KMS-11 (cell line): ENCODE data around the gene TRMT11.

Source experiments
- H2AFZ ChIP-seq: fragments of 200-600 bp; sonication (generic); 2 replicates; pipeline ENCODE4 v1.6.1; 2016; ENCODE audit warnings: antibody characterized with exemption, mixed run types, low read depth
- H3K27ac ChIP-seq: fragments of 200-600 bp; sonication (generic); 2 replicates; pipeline ENCODE4 v1.6.1; 2016; ENCODE audit warnings: mild to moderate bottlenecking, mixed run types
- H3K27me3 ChIP-seq: fragments of 200-600 bp; sonication (generic); 2 replicates; pipeline ENCODE4 v1.6.1; 2017; ENCODE audit warnings: mild to moderate bottlenecking, low read depth, mixed run types, moderate library complexity; ENCODE audit not compliant: insufficient read depth
- H3K36me3 ChIP-seq: fragments of 200-600 bp; sonication (generic); 2 replicates; pipeline ENCODE4 v1.6.1; 2017; ENCODE audit warnings: mild to moderate bottlenecking, mixed run types; ENCODE audit not compliant: insufficient read depth
- H3K4me1 ChIP-seq: fragments of 200-600 bp; sonication (generic); 2 replicates; pipeline ENCODE4 v1.6.1; 2016; ENCODE audit warnings: mild to moderate bottlenecking, low read depth, mixed run types; ENCODE audit not compliant: poor library complexity, severe bottlenecking
- H3K4me2 ChIP-seq: fragments of 200-600 bp; sonication (generic); 2 replicates; pipeline ENCODE4 v1.7.0; 2016; ENCODE audit warnings: mild to moderate bottlenecking, mixed run types
- H3K4me3 ChIP-seq: fragments of 200-600 bp; sonication (generic); IDR thresholded peaks from 2 replicates; pipeline ENCODE4 v1.6.1; 2017; ENCODE audit warnings: low read depth, low read length, mixed read lengths; ENCODE audit not compliant: insufficient read depth
- H3K79me2 ChIP-seq: fragments of 200-600 bp; sonication (generic); 2 replicates; pipeline ENCODE4 v1.6.1; 2016; ENCODE audit warnings: low read depth, mixed run types; ENCODE audit not compliant: insufficient read depth
- H3K9ac ChIP-seq: fragments of 200-600 bp; sonication (generic); 2 replicates; pipeline ENCODE4 v1.6.1; 2016; ENCODE audit warnings: mild to moderate bottlenecking, mixed run types
- H4K20me1 ChIP-seq: fragments of 200-600 bp; sonication (generic); 2 replicates; pipeline ENCODE4 v1.6.1; 2016; ENCODE audit warnings: mild to moderate bottlenecking, mixed run types; ENCODE audit not compliant: insufficient read depth
- TF ChIP-seq, protein P1 (sequence below): fragments of 200-600 bp; sonication (generic); conservative IDR thresholded peaks from 2 replicates; pipeline ENCODE4 v1.6.1; 2017; ENCODE audit warnings: low read depth, mild to moderate bottlenecking, antibody characterized with exemption, low read length, moderate library complexity, mixed read lengths

TRMT11 gene

GRCh38 chr6:125954735-125955339, 31.5 kb upstream of the TRMT11 start:
- H3K36me3 ChIP-seq: no peaks in the 10 kb centered on the region
- H3K4me3 ChIP-seq: no peak overlapping the region
- TF ChIP-seq, protein P1, sequence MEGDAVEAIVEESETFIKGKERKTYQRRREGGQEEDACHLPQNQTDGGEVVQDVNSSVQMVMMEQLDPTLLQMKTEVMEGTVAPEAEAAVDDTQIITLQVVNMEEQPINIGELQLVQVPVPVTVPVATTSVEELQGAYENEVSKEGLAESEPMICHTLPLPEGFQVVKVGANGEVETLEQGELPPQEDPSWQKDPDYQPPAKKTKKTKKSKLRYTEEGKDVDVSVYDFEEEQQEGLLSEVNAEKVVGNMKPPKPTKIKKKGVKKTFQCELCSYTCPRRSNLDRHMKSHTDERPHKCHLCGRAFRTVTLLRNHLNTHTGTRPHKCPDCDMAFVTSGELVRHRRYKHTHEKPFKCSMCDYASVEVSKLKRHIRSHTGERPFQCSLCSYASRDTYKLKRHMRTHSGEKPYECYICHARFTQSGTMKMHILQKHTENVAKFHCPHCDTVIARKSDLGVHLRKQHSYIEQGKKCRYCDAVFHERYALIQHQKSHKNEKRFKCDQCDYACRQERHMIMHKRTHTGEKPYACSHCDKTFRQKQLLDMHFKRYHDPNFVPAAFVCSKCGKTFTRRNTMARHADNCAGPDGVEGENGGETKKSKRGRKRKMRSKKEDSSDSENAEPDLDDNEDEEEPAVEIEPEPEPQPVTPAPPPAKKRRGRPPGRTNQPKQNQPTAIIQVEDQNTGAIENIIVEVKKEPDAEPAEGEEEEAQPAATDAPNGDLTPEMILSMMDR: no peak
- no peak overlapping the region for H3K9ac ChIP-seq
- no peaks in the 10 kb centered on the region for H3K27me3 ChIP-seq
- no peak overlapping the region for H3K4me2 ChIP-seq
- no peak overlapping the region for H3K27ac ChIP-seq
- peaks cover 12% of the 10 kb centered on the region for H3K4me1 ChIP-seq
- H4K20me1 ChIP-seq: no peaks in the 10 kb centered on the region
- no peak overlapping the region for H2AFZ ChIP-seq
- H3K79me2 ChIP-seq: no peaks in the 10 kb centered on the region; the same call in 1 of the 2 replicates

GRCh38 chr6:125955973-125956372, 30.4 kb upstream of the TRMT11 start:
- Histone ChIP-seq H3K4me2 (peak overlapping the region; percentile 50), H3K79me2 (no peaks in the 10 kb centered on the region; the same call in 1 of the 2 replicates), H3K27me3 (no peaks in the 10 kb centered on the region), H3K36me3 (no peaks in the 10 kb centered on the region), H3K27ac (0 out of 2 replicates have a peak overlapping the region, but pooled peaks have one; percentile 23), H4K20me1 (no peaks in the 10 kb centered on the region), H2AFZ (peak overlapping the region; percentile 59), H3K4me1 (peaks cover 12% of the 10 kb centered on the region), H3K9ac (peak overlapping the region; percentile 90; the same call in 1 of the 2 replicates), H3K4me3 (no peak overlapping the region)
- TF ChIP-seq, protein P1: no peak

DNA sequence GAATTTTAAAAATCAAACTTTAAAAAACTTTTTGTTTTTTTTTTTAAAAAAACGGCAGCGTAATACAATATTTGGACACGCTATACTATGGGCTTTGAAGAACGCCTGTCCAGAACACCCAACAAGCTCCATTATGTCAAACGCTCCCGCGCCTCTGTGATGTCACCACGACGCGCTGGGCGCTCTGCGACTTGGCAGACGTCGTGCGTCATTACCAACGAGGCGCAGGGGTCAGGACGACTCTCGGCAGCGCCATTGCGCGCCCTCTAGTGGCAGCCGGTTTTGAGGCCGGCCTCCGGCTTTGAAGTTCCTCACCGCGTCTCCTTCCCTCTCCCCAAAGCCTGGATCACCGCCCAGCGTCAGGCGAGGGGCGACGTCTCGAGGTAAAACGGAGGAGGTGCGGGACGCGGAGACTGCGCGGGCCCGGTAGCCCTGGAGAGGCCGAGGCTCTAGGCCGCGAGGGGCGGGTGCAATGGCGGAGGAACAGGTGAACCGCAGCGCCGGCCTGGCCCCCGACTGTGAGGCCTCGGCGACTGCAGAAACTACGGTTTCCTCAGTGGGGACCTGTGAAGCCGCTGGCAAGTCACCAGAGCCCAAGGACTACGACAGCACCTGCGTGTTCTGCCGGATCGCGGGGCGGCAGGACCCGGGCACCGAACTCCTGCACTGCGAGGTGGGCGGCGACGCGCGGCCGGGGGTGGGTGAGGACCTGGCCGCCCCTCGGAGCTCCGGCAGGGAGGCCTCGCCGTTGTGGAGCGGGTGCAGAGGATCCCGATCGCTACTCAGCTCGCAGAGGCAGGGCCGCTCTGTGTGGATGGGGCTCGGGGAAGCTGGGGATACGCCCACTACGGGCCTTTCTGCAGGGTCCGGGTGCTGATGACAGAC, 29.6 kb upstream of the TRMT11 start, which contains the start of gene HINT3:
Gene HINT3, plus strand, starts transcription at position 265 of the 885 bp plus-strand sequence. Its CDS starts 208 bp downstream, at position 473.
- no peak within 1 kb of the TSS for H3K4me3 ChIP-seq
- H3K9ac ChIP-seq: peak within 1 kb of the TSS; percentile 90
- H3K4me1 ChIP-seq: peaks cover 12% of the 10 kb centered on the region
- H3K4me2 ChIP-seq: peak within 1 kb of the TSS; percentile 70
- no peaks in the 10 kb centered on the region for H3K36me3 ChIP-seq
- H4K20me1 ChIP-seq: no peaks in the 10 kb centered on the region
- TF ChIP-seq, protein P1: peak; percentile 77
- no peaks in the 10 kb centered on the region for H3K27me3 ChIP-seq
- peak within 1 kb of the TSS; percentile 79 for H3K27ac ChIP-seq
- H2AFZ ChIP-seq: peak within 1 kb of the TSS; percentile 78
- no peaks in the 10 kb centered on the region; the same call in 1 of the 2 replicates for H3K79me2 ChIP-seq

- TF ChIP-seq, protein P1: no peak
- peak overlapping the region; percentile 78; the same call in 1 of the 2 replicates for H2AFZ ChIP-seq
Measured at GRCh38 chr6:125957391-125957693, 29.0 kb upstream of the TRMT11 start.

More at GRCh38 chr6:125957391-125957693, 29.0 kb upstream of the TRMT11 start:
- Histone ChIP-seq H3K27me3 (no peaks in the 10 kb centered on the region), H3K79me2 (no peaks in the 10 kb centered on the region; the same call in 1 of the 2 replicates), H3K27ac (peak overlapping the region; percentile 79; the same call in 1 of the 2 replicates), H4K20me1 (no peaks in the 10 kb centered on the region), H3K9ac (peak overlapping the region; percentile 90), H3K36me3 (no peaks in the 10 kb centered on the region), H3K4me2 (peak overlapping the region; percentile 70), H3K4me1 (peaks cover 12% of the 10 kb centered on the region), H3K4me3 (no peak overlapping the region)
